Fibroblast of skin of scalp (primary cell): ENCODE data around the gene CASP1.
"Not testable (repeated sequence)": the region's sequence is repeated elsewhere in the genome, so short reads cannot be mapped to it uniquely, and the experiment has no call there.

Source experiments
- DNase-seq: peaks from one replicate; pipeline ENCODE4 v3.0.0-alpha.2; 2013

CASP1 gene

GRCh38 chr11:105045676-105046296 is 10.8 kb upstream of the CASP1 start:
- DNase-seq = peak; percentile 38

GRCh38 chr11:105044557-105045524 is 9.9 kb upstream of the CASP1 start, which contains the start of gene CARD16:
Gene CARD16, minus strand, starts transcription at chr11:105045335. Its CDS starts 38 bp downstream, at chr11:105045297.
- DNase-seq = peak; percentile 68

GRCh38 chr11:105042178-105042577 is 7.2 kb upstream of the CASP1 start:
- no peak for DNase-seq

- DNase-seq = no peak
Measured at GRCh38 chr11:105040703-105041102, 5.8 kb upstream of the CASP1 start.

- DNase-seq = not testable (repeated sequence)
Measured at GRCh38 chr11:105034388-105034787, 556 bp downstream of the CASP1 start.

- no peak for DNase-seq
Measured at GRCh38 chr11:105033781-105034180, 1.2 kb downstream of the CASP1 start.

- no peak for DNase-seq
Measured at GRCh38 chr11:105033343-105033742, 1.6 kb downstream of the CASP1 start.

GRCh38 chr11:105032495-105032894 is 2.4 kb downstream of the CASP1 start:
- no peak for DNase-seq

- no peak for DNase-seq
Measured at GRCh38 chr11:105027678-105028077, 7.3 kb downstream of the CASP1 start.

GRCh38 chr11:105024394-105024793 is 10.6 kb downstream of the CASP1 start:
- DNase-seq = no peak

GRCh38 chr11:105023003-105023402 is 11.9 kb downstream of the CASP1 start, which contains the start of gene CASP5:
Gene CASP5, minus strand, starts transcription at chr11:105023168. Its CDS starts 32 bp downstream, at chr11:105023136.
- DNase-seq = no peak

- DNase-seq = no peak
Measured at GRCh38 chr11:105022527-105022926, 12.4 kb downstream of the CASP1 start.

GRCh38 chr11:105007463-105007862 is 27.5 kb downstream of the CASP1 start:
- DNase-seq = no peak

- DNase-seq = no peak
Measured at GRCh38 chr11:105005451-105005845, 29.5 kb downstream of the CASP1 start.

GRCh38 chr11:105004021-105004420 is 30.9 kb downstream of the CASP1 start:
- DNase-seq = no peak

- no peak for DNase-seq
Measured at GRCh38 chr11:105003151-105003550, 31.8 kb downstream of the CASP1 start.

- no peak for DNase-seq
Measured at GRCh38 chr11:105000797-105001196, 34.1 kb downstream of the CASP1 start.

- DNase-seq = peak; percentile 33
Measured at GRCh38 chr11:105000167-105000566, 34.8 kb downstream of the CASP1 start.

- DNase-seq = no peak
Measured at GRCh38 chr11:104999721-105000120, 35.2 kb downstream of the CASP1 start.

GRCh38 chr11:104997288-104997687 is 37.7 kb downstream of the CASP1 start:
- DNase-seq = no peak

GRCh38 chr11:104995001-104995408 is 39.9 kb downstream of the CASP1 start:
- DNase-seq = no peak

- DNase-seq = no peak
Measured at GRCh38 chr11:104992781-104993180, 42.2 kb downstream of the CASP1 start.

GRCh38 chr11:104991994-104992393 is 43.0 kb downstream of the CASP1 start:
- no peak for DNase-seq

- DNase-seq = no peak
Measured at GRCh38 chr11:104984808-104985207, 50.1 kb downstream of the CASP1 start.
